ENCODE data around the gene KRTAP4-16.
"Not testable (repeated sequence)": the region's sequence is repeated elsewhere in the genome, so short reads cannot be mapped to it uniquely, and the experiment has no call there.

Gene KRTAP4-16

DNA sequence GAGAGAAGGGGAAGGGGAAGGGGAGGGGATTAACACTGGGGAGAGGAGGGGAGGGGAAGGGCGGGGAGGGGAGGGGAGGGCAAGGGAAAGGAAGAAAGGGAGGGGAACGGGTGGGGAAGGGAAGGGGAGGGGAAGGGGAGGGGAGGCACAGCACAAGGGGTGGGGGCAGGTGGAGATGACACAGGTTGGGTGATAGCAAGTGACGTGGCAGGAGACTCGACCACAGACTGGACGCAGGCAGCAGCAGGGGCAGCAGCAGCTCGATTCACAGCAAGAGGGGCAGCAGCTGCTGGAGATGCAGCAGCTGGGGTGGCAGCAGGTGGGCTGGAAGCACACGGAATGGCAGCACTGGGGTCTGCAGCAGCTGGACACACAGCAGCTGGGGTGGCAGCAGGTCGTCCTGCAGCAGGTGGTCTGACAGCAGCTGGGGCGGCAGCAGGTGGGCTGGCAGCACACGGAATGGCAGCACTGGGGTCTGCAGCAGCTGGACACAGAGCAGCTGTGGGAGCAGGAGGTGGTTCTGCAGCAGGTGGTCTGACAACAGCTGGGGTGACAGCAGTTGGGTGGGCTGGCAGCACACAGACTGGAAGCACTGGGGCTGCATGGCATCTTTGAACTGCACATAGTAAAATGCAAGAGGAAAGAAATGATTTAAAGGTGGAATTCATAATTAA is at the start of gene KRTAP4-16:
KRTAP4-16 (minus strand) TSS at position 624 of the 674 bp plus-strand sequence; CDS start at position 624, 0 bp downstream.
- no peak for DNase-seq (ENCODE audit: low read depth)
- no peak within 1 kb of the TSS for H3K4me3 ChIP-seq (ENCODE audit: low read depth, low read length)
- TF ChIP-seq MYC (IDR thresholded peaks at IDR 0.05; ENCODE audit: low read depth, low read length), result no peak
- TF ChIP-seq, protein P1, sequence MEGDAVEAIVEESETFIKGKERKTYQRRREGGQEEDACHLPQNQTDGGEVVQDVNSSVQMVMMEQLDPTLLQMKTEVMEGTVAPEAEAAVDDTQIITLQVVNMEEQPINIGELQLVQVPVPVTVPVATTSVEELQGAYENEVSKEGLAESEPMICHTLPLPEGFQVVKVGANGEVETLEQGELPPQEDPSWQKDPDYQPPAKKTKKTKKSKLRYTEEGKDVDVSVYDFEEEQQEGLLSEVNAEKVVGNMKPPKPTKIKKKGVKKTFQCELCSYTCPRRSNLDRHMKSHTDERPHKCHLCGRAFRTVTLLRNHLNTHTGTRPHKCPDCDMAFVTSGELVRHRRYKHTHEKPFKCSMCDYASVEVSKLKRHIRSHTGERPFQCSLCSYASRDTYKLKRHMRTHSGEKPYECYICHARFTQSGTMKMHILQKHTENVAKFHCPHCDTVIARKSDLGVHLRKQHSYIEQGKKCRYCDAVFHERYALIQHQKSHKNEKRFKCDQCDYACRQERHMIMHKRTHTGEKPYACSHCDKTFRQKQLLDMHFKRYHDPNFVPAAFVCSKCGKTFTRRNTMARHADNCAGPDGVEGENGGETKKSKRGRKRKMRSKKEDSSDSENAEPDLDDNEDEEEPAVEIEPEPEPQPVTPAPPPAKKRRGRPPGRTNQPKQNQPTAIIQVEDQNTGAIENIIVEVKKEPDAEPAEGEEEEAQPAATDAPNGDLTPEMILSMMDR (IDR thresholded peaks at IDR 0.05; ENCODE audit: low read depth, low read length), result no peak
- TF ChIP-seq POLR2A (IDR thresholded peaks at IDR 0.05; ENCODE audit: extremely low read depth, insufficient read length), result no peak
- TF ChIP-seq, protein P2, sequence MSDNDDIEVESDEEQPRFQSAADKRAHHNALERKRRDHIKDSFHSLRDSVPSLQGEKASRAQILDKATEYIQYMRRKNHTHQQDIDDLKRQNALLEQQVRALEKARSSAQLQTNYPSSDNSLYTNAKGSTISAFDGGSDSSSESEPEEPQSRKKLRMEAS (IDR thresholded peaks at IDR 0.05; ENCODE audit: low read depth, low read length), result no peak

DNA sequence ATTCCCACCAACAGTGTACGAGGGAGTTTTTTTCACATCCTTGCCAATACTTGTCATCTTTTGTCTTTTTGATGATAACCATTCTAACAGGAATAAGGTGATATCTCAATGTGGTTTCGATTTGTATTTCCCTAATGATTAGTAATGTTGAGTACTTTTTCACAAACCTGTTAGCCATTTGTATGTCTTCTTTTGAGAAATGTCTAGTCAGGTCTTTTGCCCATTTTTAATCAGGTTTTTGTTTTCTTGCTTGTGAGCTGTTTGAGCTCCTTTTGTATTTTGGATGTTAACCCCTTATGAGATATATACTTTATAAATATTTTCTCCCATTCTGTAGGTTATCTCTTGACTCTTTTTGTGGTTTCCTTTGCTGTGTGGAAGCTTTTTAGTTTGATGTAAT is 49.5 kb upstream of the KRTAP4-16 start:
- no peak overlapping the region for H3K4me3 ChIP-seq (ENCODE audit: low read depth, low read length)
- no peak for TF ChIP-seq POLR2A (IDR thresholded peaks at IDR 0.05; ENCODE audit: extremely low read depth, insufficient read length)
- TF ChIP-seq, protein P1 (IDR thresholded peaks at IDR 0.05; ENCODE audit: low read depth, low read length), result no peak
- no peak for TF ChIP-seq MYC (IDR thresholded peaks at IDR 0.05; ENCODE audit: low read depth, low read length)
- TF ChIP-seq, protein P2 (IDR thresholded peaks at IDR 0.05; ENCODE audit: low read depth, low read length), result no peak
- no peak for DNase-seq (ENCODE audit: low read depth)

DNA sequence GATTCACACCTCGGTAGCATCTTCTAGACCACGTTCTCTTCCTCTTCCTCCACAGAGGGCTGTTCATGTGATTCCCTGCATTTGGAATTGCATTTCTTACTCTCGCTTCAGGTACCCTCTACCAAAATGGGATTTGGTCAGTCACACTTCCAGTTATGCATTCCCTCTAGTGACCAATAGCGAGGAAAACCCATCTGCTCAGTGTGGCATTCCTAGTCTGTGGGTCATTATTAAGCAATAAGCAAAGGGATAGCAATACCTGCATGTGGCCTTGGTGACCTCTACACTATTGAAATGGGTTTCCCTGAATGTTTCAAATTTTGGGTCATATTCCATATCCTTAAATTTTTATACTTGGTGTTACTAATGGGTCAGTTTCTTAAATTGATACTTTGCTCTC is 48.0 kb upstream of the KRTAP4-16 start:
- TF ChIP-seq MYC (IDR thresholded peaks at IDR 0.05; ENCODE audit: low read depth, low read length) (no peak), POLR2A (IDR thresholded peaks at IDR 0.05; ENCODE audit: extremely low read depth, insufficient read length) (no peak)
- TF ChIP-seq, protein P1 (IDR thresholded peaks at IDR 0.05; ENCODE audit: low read depth, low read length), result no peak
- TF ChIP-seq, protein P2 (IDR thresholded peaks at IDR 0.05; ENCODE audit: low read depth, low read length), result no peak
- DNase-seq (ENCODE audit: low read depth), result no peak
- no peak overlapping the region for H3K4me3 ChIP-seq (ENCODE audit: low read depth, low read length)

DNA sequence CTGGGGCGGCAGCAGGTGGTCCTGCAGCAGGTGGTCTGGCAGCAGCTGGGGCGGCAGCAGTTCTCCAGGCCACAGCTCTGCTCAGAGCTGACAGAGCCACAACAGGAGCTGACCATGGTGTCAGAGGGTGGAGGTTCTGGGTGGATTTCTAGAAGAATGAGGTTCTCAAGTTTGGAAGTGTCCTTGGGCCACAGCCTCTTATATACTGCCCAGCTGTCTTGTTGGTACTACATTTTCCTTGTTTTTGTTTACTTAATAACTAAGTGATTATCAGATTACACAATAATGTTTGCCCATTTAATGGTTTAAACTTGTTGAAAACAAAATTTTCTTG is 47.6 kb upstream of the KRTAP4-16 start, which contains the start of gene KRTAP4-5:
KRTAP4-5 (minus strand) TSS at position 174 of the 334 bp plus-strand sequence; CDS start at position 116, 58 bp downstream.
- H3K4me3 ChIP-seq (ENCODE audit: low read depth, low read length), result no peak within 1 kb of the TSS
- no peak for TF ChIP-seq POLR2A (IDR thresholded peaks at IDR 0.05; ENCODE audit: extremely low read depth, insufficient read length)
- TF ChIP-seq MYC (IDR thresholded peaks at IDR 0.05; ENCODE audit: low read depth, low read length), result no peak
- TF ChIP-seq, protein P2 (IDR thresholded peaks at IDR 0.05; ENCODE audit: low read depth, low read length), result no peak
- TF ChIP-seq, protein P1 (IDR thresholded peaks at IDR 0.05; ENCODE audit: low read depth, low read length), result no peak
- DNase-seq (ENCODE audit: low read depth), result no peak

DNA sequence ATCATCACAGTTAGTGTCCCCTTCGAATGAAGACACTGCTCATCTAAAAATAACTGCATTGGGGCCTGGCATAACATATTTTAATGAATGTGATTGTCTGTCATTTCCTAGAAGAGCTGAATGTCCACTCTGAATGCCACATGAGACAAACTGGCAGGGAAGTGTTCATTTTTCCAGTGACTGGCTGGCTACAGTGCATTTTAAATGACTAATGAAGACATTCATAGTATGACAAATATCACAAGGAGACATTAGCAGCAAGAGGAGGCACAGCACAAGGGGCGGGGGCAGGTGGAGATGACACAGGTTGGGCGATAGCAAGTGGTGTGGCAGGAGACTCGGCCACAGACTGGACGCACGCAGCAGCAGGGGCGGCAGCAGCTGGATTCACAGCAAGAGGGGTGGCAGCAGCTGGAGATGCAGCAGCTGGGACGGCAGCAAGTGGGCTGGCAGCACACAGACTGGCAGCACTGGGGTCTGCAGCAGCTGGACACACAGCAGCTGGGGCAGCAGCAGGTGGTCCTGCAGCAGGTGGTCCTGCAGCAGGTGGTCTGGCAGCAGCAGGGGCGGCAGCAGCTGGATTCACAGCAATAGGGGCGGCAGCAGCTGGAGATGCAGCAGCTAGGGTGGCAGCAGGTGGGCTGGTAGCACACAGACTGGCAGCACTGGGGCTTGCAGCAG is 47.1 kb upstream of the KRTAP4-16 start:
- not testable (repeated sequence) for H3K4me3 ChIP-seq (ENCODE audit: low read depth, low read length); DNase-seq (ENCODE audit: low read depth)

DNA sequence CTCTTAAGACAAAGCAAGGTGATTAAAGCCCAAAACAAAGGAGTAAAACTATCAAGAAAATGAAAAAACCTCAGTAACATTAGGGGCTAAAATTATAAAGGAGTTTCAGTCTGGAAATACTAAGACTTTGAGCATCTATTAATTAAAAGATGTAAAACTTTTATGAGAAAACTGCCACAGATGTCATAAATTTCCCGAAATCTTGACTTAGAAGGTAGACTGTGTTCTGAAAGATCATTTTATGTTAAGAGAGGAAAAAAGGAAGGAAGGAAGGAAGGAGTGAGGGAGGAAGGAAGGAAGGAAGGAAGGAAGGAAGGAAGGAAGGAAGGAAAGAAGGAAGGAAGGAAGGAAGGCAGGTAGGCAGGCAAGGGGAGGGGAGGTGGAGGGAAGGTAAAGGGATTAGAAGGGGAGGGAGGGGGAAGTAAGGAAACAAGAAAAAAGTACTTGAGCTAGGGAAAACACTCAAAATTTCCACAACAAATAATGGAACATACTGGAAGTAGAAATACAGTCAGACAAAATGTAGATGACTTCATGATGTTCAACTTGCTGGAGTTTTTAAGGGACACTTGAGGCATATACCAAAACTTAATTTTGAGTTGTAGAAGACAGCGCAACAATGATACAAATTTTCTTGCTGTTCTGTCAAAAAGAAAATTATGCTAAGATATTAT is 45.7 kb upstream of the KRTAP4-16 start:
- H3K4me3 ChIP-seq (ENCODE audit: low read depth, low read length), result no peak overlapping the region
- TF ChIP-seq MYC (IDR thresholded peaks at IDR 0.05; ENCODE audit: low read depth, low read length), result no peak
- TF ChIP-seq, protein P2 (IDR thresholded peaks at IDR 0.05; ENCODE audit: low read depth, low read length), result no peak
- TF ChIP-seq, protein P1 (IDR thresholded peaks at IDR 0.05; ENCODE audit: low read depth, low read length), result no peak
- no peak for TF ChIP-seq POLR2A (IDR thresholded peaks at IDR 0.05; ENCODE audit: extremely low read depth, insufficient read length)
- DNase-seq (ENCODE audit: low read depth), result no peak
